Neural cell (in vitro differentiated cells): Measurements from ENCODE around the gene NFIA. TPM values are rescaled to one million over a fixed set of nuclear protein-coding genes. Genes with fewer than 3 reads are reported as not detected.
"Not testable (repeated sequence)": the region's sequence is repeated elsewhere in the genome, so short reads cannot be mapped to it uniquely, and the experiment has no call there.

Source experiments
- H2AFZ ChIP-seq: fragments of 200-600, 300-800 bp; sonication (generic), shearing (Covaris generic); 2 replicates; pipeline ENCODE4 v1.6.0; 2014; ENCODE audit warnings: low read depth, mild to moderate bottlenecking, antibody characterized with exemption, low read length, moderate library complexity
- H3F3A ChIP-seq: fragments of 200-600 bp; shearing (Covaris generic); 2 replicates; pipeline ENCODE4 v1.6.1; 2016; ENCODE audit warnings: mild to moderate bottlenecking, moderate library complexity, mixed read lengths, antibody characterized with exemption, low read length; ENCODE audit not compliant: insufficient read depth, poor library complexity, severe bottlenecking
- H3K27ac ChIP-seq: fragments of 200-600, 300-800 bp; sonication (generic), shearing (Covaris generic); 2 replicates; pipeline ENCODE4 v1.5.1; 2014; ENCODE audit warnings: mild to moderate bottlenecking, low read length, moderate library complexity
- H3K27me3 ChIP-seq: fragments of 300-800, 200-600 bp; sonication (generic), shearing (Covaris generic); 2 replicates; pipeline ENCODE4 v1.6.0; 2014; ENCODE audit warnings: mild to moderate bottlenecking, low read depth, low read length, moderate library complexity; ENCODE audit not compliant: insufficient read depth
- H3K36me3 ChIP-seq: fragments of 300-800, 200-600 bp; sonication (generic), shearing (Covaris generic); 2 replicates; pipeline ENCODE4 v1.5.1; 2014; ENCODE audit warnings: mild to moderate bottlenecking, antibody characterized with exemption, low read length, moderate library complexity; ENCODE audit not compliant: insufficient read depth
- H3K4me2 ChIP-seq: fragments of 300-800, 200-600 bp; sonication (generic), shearing (Covaris generic); 2 replicates; pipeline ENCODE4 v1.6.0; 2014; ENCODE audit warnings: mild to moderate bottlenecking, low read length
- H3K4me3 ChIP-seq: fragments of 300-800, 200-600 bp; sonication (generic), shearing (Covaris generic); 2 replicates; pipeline ENCODE4 v1.5.1; 2014; ENCODE audit warnings: mild to moderate bottlenecking, low read length, moderate library complexity
- H3K79me2 ChIP-seq: fragments of 200-600 bp; shearing (Covaris generic); replicated peaks from 2 replicates; pipeline ENCODE4 v1.6.0; 2014; ENCODE audit warnings: mild to moderate bottlenecking, low read length, moderate library complexity; ENCODE audit not compliant: insufficient read depth
- H3K9ac ChIP-seq: fragments of 300-800, 200-600 bp; sonication (generic), shearing (Covaris generic); 2 replicates; pipeline ENCODE4 v1.6.1; 2016; ENCODE audit warnings: mild to moderate bottlenecking, low read length, mixed read lengths
- H3K9me2 ChIP-seq: fragments of 200-600 bp; shearing (Covaris generic); 2 replicates; pipeline ENCODE4 v1.6.1; 2016; ENCODE audit warnings: mild to moderate bottlenecking, low read length, mixed read lengths; ENCODE audit not compliant: insufficient read depth
- H3K9me3 ChIP-seq: fragments of 200-600, 300-800 bp; sonication (generic), shearing (Covaris generic); 2 replicates; pipeline ENCODE4 v1.6.1; 2016; ENCODE audit warnings: mild to moderate bottlenecking, mixed run types, low read length, moderate library complexity, mixed read lengths
- H4K20me1 ChIP-seq: fragments of 200-600 bp; shearing (Covaris generic); 2 replicates; pipeline ENCODE4 v1.6.1; 2016; ENCODE audit warnings: mild to moderate bottlenecking, mixed run types; ENCODE audit not compliant: insufficient read depth
- CTCF ChIP-seq: fragments of 450-650 bp; IDR thresholded peaks from 2 replicates; pipeline ENCODE4 v1.5.1; 2014; ENCODE audit warnings: antibody characterized with exemption, mild to moderate bottlenecking, moderate library complexity; ENCODE audit not compliant: poor library complexity, severe bottlenecking
- EP300 ChIP-seq: fragments of 450-650 bp; conservative IDR thresholded peaks from 2 replicates; pipeline ENCODE4 v1.6.1; 2014; ENCODE audit warnings: antibody characterized with exemption, mild to moderate bottlenecking, moderate library complexity; ENCODE audit not compliant: poor library complexity, severe bottlenecking
- EZH2 ChIP-seq: fragments of 200-600, 300-800 bp; shearing (Covaris generic), sonication (generic); IDR thresholded peaks from 2 replicates; pipeline ENCODE4 v1.6.1; 2014; ENCODE audit warnings: antibody characterized with exemption, low read length, borderline replicate concordance, mild to moderate bottlenecking; ENCODE audit not compliant: insufficient read depth, poor library complexity, severe bottlenecking
- MXI1 ChIP-seq: fragments of 450-650 bp; conservative IDR thresholded peaks from 2 replicates; pipeline ENCODE4 v1.6.1; 2014; ENCODE audit warnings: antibody characterized with exemption, mild to moderate bottlenecking; ENCODE audit not compliant: poor library complexity, severe bottlenecking
- POLR2AphosphoS5 ChIP-seq: IDR thresholded peaks from 2 replicates; pipeline ENCODE4 v1.6.1; 2012
- RAD21 ChIP-seq: fragments of 450-650 bp; conservative IDR thresholded peaks from 2 replicates; pipeline ENCODE4 v1.6.1; 2014; ENCODE audit warnings: antibody characterized with exemption, mild to moderate bottlenecking, moderate library complexity
- REST ChIP-seq: IDR thresholded peaks from 2 replicates; pipeline ENCODE4 v1.6.1; 2012; ENCODE audit warnings: borderline replicate concordance
- SMC3 ChIP-seq: fragments of 450-650 bp; conservative IDR thresholded peaks from 2 replicates; pipeline ENCODE4 v1.6.1; 2014; ENCODE audit warnings: antibody characterized with exemption, mild to moderate bottlenecking, moderate library complexity; ENCODE audit not compliant: poor library complexity
- TAF1 ChIP-seq: IDR thresholded peaks from 2 replicates; pipeline ENCODE4 v1.6.1; 2012; ENCODE audit warnings: low read depth
- polyA plus RNA-seq: library from polyadenylated mRNA; depleted of rRNA; stranded (reverse); fragments of >200 nt; gene quantifications from 2 replicates; pipeline ENCODE4 v1.2.3, GENCODE V29; 2014

NFIA gene
- polyA plus RNA-seq, 1 donor from 2014 or later = 0.47 TPM

- not testable (repeated sequence) for H3K4me3 ChIP-seq, H3K27ac ChIP-seq, H3K9ac ChIP-seq, H3K9me2 ChIP-seq, H3K4me2 ChIP-seq, H2AFZ ChIP-seq, H3K9me3 ChIP-seq, H3K36me3 ChIP-seq, H3K79me2 ChIP-seq, H4K20me1 ChIP-seq, H3F3A ChIP-seq
- peaks cover 23% of the 10 kb centered on the region for H3K27me3 ChIP-seq
These were observed 20.8 kb upstream of the NFIA start for GRCh38 chr1:61061601-61062000.

- H4K20me1 ChIP-seq = no peaks in the 10 kb centered on the region
- no peak overlapping the region for H3K9ac ChIP-seq
- H3K4me2 ChIP-seq = no peak overlapping the region
- H3K9me2 ChIP-seq = no peaks in the 10 kb centered on the region
- no peaks in the 10 kb centered on the region for H3K27me3 ChIP-seq
- no peak for TF ChIP-seq REST
- TF ChIP-seq SMC3 = no peak
- no peak for TF ChIP-seq POLR2AphosphoS5
- no peak for TF ChIP-seq EP300
- no peak for TF ChIP-seq RAD21
- no peaks in the 10 kb centered on the region for H3K79me2 ChIP-seq
- no peaks in the 10 kb centered on the region for H3F3A ChIP-seq
- no peaks in the 10 kb centered on the region for H3K9me3 ChIP-seq
- H3K4me3 ChIP-seq = no peak overlapping the region
- H2AFZ ChIP-seq = no peak overlapping the region
- no peaks in the 10 kb centered on the region for H3K36me3 ChIP-seq
- H3K27ac ChIP-seq = no peak overlapping the region
These were observed 17.7 kb upstream of the NFIA start for GRCh38 chr1:61064673-61065072.

GRCh38 chr1:61067446-61068019 lies 14.8 kb upstream of the NFIA start:
- Histone ChIP-seq H3K79me2 (no peaks in the 10 kb centered on the region), H3F3A (no peaks in the 10 kb centered on the region), H3K36me3 (no peaks in the 10 kb centered on the region), H3K9me3 (no peaks in the 10 kb centered on the region), H3K9ac (no peak overlapping the region), H3K4me3 (no peak overlapping the region), H3K9me2 (no peaks in the 10 kb centered on the region), H3K27me3 (no peaks in the 10 kb centered on the region), H3K27ac (no peak overlapping the region), H4K20me1 (no peaks in the 10 kb centered on the region), H3K4me2 (no peak overlapping the region), H2AFZ (no peak overlapping the region)
- TF ChIP-seq MXI1 (no peak), REST (no peak), TAF1 (no peak), SMC3 (no peak), POLR2AphosphoS5 (no peak), CTCF (no peak), EZH2 (no peak), EP300 (no peak), RAD21 (no peak)
